Activated CD8-positive, alpha-beta memory T cell treated with anti-CD3 and anti-CD28 coated beads, Interleukin-2, amount 50 U/mL, for 1 hour (primary cell): ENCODE measurements around the gene SPEN.
A peak's percentile ranks its signal among the peaks of the same experiment; 100 is the strongest.
"Not testable (repeated sequence)": the region's sequence is repeated elsewhere in the genome, so short reads cannot be mapped to it uniquely, and the experiment has no call there.

Experiments used
- DNase-seq: peaks from one replicate; pipeline ENCODE4 v3.0.0-alpha.2; 2020; ENCODE audit errors: extremely low read depth

SPEN gene

DNA sequence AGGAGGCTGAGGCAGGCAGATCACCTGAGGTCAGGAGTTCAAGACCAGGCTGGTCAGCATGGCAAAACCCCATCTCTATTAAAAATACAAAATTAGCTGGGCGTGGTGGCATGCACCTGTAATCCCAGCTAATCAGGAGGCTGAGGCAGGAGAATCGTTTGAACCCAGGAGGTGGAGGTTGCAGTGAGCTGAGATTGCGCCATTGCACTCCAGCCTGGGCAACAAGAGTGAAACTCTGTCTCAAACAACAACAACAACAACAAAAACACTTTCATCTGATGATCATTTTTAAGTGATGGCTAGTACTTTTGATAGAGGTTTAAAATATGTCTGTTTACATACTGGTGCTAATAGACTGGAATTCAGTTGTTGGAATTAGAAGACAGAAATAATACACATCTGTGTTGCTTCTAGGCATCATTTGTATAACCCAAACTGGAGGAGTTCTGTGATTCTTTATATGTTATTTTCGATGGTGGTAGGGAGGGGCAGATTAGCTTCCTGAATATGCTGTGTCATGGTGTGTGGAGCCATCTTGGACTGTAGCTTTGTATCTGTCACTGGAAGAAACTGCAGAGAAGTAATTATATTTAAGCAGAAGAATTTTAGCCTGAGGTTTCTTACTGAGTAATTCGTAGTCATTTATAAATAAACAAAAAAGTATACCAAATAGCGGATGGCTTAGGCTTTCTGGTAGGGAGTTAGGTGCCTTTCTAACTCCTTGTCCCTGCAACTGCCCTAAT is 45.5 kb downstream of the SPEN start:
- DNase-seq: not testable (repeated sequence)

GRCh38 chr1:15895233-15895632 is 47.7 kb downstream of the SPEN start:
- no peak for DNase-seq

- DNase-seq: not testable (repeated sequence)
Measured at GRCh38 chr1:15896841-15897610, 49.5 kb downstream of the SPEN start.

DNA sequence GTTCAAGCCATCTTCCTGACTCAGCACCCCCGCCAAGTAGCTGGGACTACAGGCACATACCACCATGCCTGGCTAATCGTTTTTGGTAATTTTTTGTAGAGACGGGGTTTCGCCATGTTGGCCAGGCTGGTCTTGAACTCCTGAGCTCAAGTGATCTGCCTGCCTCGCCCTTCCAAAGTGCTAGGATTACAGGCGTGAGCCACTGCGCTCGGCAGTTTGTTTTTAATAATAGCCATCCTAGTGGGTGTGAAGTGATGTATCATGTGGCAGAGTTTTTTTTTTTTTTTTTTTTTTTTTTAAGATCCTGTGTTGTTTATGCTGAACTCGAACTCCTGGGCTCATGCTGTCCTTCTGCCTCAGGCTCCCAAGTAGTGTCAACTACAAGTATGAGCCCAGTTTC is 51.8 kb downstream of the SPEN start:
- no peak for DNase-seq

DNA sequence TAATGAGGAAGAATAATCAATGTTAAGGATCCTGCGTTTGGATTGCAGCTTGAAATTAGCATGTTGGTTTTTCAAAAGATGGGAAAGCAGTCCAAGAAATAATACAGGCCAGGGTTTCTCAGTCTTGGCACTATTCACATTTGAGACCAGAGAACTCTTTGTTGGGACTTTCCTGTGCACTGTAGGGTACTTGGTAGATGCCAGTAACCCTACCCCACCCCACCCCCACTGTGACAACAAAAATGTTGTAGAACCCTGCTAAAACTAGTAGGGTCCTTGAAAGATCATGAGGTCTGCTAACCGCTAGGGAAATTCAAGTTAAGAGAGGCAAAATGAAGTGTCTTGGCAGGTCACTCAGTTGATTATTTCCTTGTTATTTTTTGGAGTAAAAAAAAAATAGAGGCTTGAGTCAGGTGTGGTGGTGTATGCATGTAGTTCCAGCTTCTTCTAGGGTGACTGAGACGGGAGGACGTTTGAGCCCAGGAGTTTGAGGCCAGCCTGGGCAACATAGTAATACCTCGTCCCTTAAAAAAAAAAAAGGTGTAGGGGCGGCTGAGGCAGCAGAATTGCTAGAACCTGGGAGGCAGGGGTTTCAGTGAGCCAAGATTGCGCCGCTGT is 53.3 kb downstream of the SPEN start:
- no peak for DNase-seq

- no peak for DNase-seq
Measured at GRCh38 chr1:15902882-15903281, 55.4 kb downstream of the SPEN start.

DNA sequence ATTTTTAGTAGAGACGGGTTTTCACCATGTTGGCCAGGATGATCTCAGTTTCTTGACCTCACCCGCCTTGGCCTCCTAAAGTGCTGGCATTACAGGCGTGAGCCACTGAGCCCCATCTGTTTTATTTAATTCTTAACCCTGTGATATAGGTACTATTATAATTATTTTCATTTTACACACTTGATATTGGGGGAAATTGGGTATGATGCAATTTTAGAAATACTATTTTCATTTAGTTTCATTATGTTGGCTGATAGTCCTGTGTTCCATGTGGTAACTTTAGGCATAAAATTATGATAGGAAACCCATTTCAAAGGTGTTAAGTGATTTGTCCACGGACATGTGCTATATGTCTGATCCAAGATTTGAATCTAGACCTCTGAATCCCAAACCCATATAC is 61.1 kb downstream of the SPEN start:
- no peak for DNase-seq

GRCh38 chr1:15911141-15911540 is 63.6 kb downstream of the SPEN start:
- no peak for DNase-seq

- no peak for DNase-seq
Measured at GRCh38 chr1:15911927-15912326, 64.4 kb downstream of the SPEN start.

DNA sequence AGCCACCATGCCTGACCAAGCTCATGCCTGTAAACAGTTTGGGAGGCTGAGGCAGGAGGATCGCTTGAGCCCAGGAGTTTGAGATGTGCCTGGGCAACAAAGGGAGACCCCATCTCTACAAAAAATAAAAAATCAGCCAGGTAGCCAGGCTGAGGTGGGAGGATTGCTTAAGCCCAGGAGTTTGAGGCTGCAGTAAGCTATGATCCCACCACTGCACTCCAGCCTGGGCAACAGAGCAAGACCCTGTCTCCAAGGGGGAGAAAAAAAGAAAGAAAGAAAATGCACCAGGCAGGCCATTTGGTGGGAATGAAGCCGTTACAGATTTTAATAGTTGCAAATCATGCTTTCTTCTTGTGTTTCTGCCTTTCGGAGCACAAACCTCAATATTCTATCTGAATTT is 66.1 kb downstream of the SPEN start:
- DNase-seq: not testable (repeated sequence)

DNA sequence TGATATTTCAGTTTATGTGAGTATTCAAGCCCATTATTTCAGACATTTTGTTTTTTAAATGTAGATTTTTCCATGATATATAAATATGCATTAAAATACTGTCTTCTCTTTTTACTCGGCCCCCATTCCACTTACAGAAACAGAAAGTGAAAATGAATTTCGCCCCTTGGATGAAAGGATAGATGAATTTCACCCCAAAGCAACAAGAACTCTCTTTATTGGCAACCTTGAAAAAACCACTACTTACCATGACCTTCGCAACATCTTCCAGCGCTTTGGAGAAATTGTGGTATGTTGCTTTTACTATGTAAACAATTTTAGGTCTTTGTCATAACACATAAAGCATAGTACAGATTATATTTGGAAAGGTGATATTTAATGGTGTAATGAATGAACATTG is 68.5 kb downstream of the SPEN start:
- no peak for DNase-seq

GRCh38 chr1:15916417-15916816 is 68.9 kb downstream of the SPEN start:
- DNase-seq: no peak

- DNase-seq: no peak
Measured at GRCh38 chr1:15916916-15917315, 69.4 kb downstream of the SPEN start.

- peak; percentile 18 for DNase-seq
Measured at GRCh38 chr1:15918962-15919715, 71.6 kb downstream of the SPEN start.

GRCh38 chr1:15923241-15923640 is 75.7 kb downstream of the SPEN start:
- no peak for DNase-seq

- not testable (repeated sequence) for DNase-seq
Measured at GRCh38 chr1:15926448-15926847, 78.9 kb downstream of the SPEN start.

- DNase-seq: no peak
Measured at GRCh38 chr1:15928971-15929965, 81.8 kb downstream of the SPEN start.

DNA sequence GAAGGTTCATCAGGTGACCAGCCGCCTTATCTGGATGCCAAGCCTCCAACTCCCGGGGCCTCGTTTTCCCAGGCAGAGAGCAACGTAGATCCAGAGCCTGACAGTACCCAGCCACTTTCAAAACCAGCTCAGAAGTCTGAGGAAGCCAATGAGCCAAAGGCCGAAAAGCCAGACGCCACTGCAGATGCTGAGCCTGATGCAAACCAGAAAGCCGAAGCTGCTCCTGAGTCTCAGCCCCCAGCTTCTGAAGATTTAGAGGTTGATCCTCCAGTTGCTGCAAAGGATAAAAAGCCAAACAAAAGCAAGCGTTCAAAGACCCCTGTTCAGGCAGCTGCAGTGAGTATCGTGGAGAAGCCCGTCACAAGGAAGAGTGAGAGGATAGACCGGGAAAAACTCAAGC is 83.9 kb downstream of the SPEN start:
- no peak for DNase-seq

DNA sequence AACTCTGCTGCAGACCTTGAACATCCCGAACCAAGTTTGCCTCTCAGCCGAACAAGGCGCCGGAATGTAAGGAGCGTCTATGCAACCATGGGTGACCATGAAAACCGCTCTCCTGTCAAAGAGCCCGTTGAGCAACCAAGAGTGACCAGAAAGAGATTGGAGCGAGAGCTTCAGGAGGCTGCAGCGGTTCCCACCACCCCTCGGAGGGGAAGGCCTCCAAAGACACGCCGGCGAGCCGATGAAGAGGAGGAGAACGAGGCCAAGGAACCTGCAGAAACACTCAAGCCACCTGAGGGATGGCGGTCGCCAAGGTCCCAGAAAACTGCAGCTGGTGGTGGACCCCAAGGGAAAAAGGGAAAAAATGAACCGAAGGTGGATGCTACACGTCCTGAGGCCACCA is 84.4 kb downstream of the SPEN start:
- no peak for DNase-seq

DNA sequence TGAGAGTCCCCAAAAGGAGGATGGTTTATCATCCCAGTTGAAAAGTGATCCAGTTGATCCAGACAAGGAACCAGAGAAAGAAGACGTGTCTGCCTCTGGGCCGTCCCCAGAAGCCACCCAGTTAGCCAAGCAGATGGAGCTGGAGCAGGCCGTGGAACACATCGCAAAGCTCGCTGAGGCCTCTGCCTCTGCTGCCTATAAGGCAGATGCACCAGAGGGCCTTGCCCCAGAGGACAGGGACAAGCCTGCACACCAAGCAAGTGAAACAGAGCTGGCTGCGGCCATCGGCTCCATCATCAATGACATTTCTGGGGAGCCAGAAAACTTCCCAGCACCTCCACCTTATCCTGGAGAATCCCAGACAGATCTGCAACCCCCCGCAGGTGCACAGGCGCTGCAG is 85.1 kb downstream of the SPEN start:
- DNase-seq: no peak

- DNase-seq: no peak
Measured at GRCh38 chr1:15933684-15934083, 86.2 kb downstream of the SPEN start.
